GM10248 (cell line): ENCODE results near the gene RAB11FIP2.

Experiments used
- CTCF ChIA-PET: fragments of 300-600 bp; sonication (Branson Sonifier 250); formaldehyde crosslinking; extraction: SDS; loops from one replicate; lab custom pipeline; 2021; ENCODE audit warnings: antibody characterized with exemption; lab: Yijun Ruan, JAX
- POLR2A ChIA-PET: fragments of 350-650 bp; sonication (Branson Sonifier 250); formaldehyde crosslinking; extraction: SDS; loops from one replicate; lab custom pipeline; 2020; ENCODE audit warnings: antibody characterized with exemption; lab: Yijun Ruan, JAX
- DNase-seq: peaks from one replicate; pipeline ENCODE4 v3.0.0; 2012; ENCODE audit errors: extremely low spot score
- CTCF ChIP-seq: IDR thresholded peaks from 2 replicates; pipeline ENCODE4 v1.5.1; 2012; ENCODE audit warnings: mild to moderate bottlenecking, low read depth; ENCODE audit errors: extremely low read depth, missing control alignments, control extremely low read depth

The RAB11FIP2 gene

GRCh38 chr10:118045837-118046394 is 825 bp downstream of the RAB11FIP2 start:
- peak; percentile 24 for DNase-seq
- ChIA-PET CTCF (no interaction called here), POLR2A (no interaction called here)

GRCh38 chr10:118045158-118045836 is 1.4 kb downstream of the RAB11FIP2 start:
- CTCF ChIA-PET, result interaction anchor here (1.2 kb wide), 1 partner anchor 8 kb away, joined by 4 read pairs; no protein-coding TSS in a partner anchor
- DNase-seq, result no peak
- no peak for TF ChIP-seq CTCF
- POLR2A ChIA-PET, result no interaction called here

More at GRCh38 chr10:118045837-118046394, 825 bp downstream of the RAB11FIP2 start:
- TF ChIP-seq CTCF, result no peak

GRCh38 chr10:118042827-118043242 is 3.9 kb downstream of the RAB11FIP2 start:
- TF ChIP-seq CTCF, result no peak
- POLR2A ChIA-PET, result no interaction called here
- no peak for DNase-seq
- CTCF ChIA-PET, result interaction anchor here (0.7 to 2.1 kb wide), 4 partner anchors 9 to 505 kb away, joined by 3 to 6 read pairs (median 4); no protein-coding TSS in a partner anchor

- CTCF ChIA-PET, result interaction anchor here (0.9 to 2.1 kb wide), 4 partner anchors 9 to 504 kb away, joined by 3 to 6 read pairs (median 4); no protein-coding TSS in a partner anchor
- DNase-seq, result no peak
- POLR2A ChIA-PET, result no interaction called here
- no peak for TF ChIP-seq CTCF
Measured at GRCh38 chr10:118042336-118042735, 4.4 kb downstream of the RAB11FIP2 start.

- no peak for TF ChIP-seq CTCF
- no peak for DNase-seq
- CTCF ChIA-PET, result interaction anchor here (1.0 to 1.9 kb wide), 2 partner anchors 13 to 14 kb away, joined by 3 to 6 read pairs; no protein-coding TSS in a partner anchor
- POLR2A ChIA-PET, result no interaction called here
Measured at GRCh38 chr10:118041316-118041715, 5.4 kb downstream of the RAB11FIP2 start.

GRCh38 chr10:118036281-118036875 is 10.4 kb downstream of the RAB11FIP2 start:
- ChIA-PET POLR2A (no interaction called here), CTCF (interaction anchor here (1.0 kb wide), 1 partner anchor 9 kb away, joined by 3 read pairs; no protein-coding TSS in a partner anchor)
- no peak for TF ChIP-seq CTCF
- no peak for DNase-seq
